MM.1S (cell line): ENCODE data around the gene TRIM68.

ENCODE experiments used
- DNase-seq: peaks from one replicate; pipeline ENCODE4 v3.0.0-alpha.2; 2015
- H2AFZ ChIP-seq: fragments of 300-600 bp; sonication (generic); 2 replicates; pipeline ENCODE4 v1.6.0; 2016; ENCODE audit warnings: antibody characterized with exemption, low read length
- H3F3A ChIP-seq: fragments of 300-600 bp; sonication (generic); 2 replicates; pipeline ENCODE4 v1.6.1; 2016; ENCODE audit warnings: mild to moderate bottlenecking, antibody characterized with exemption, low read length, moderate library complexity, mixed read lengths; ENCODE audit not compliant: insufficient read depth
- H3K27ac ChIP-seq: fragments of 300-600 bp; sonication (generic); 2 replicates; pipeline ENCODE4 v1.5.1; 2016; ENCODE audit warnings: mild to moderate bottlenecking, low read length
- H3K27me3 ChIP-seq: fragments of 300-600 bp; sonication (generic); replicated peaks from 2 replicates; pipeline ENCODE4 v1.6.0; 2016; ENCODE audit warnings: low read length; ENCODE audit not compliant: insufficient read depth
- H3K36me3 ChIP-seq: fragments of 300-600 bp; sonication (generic); replicated peaks from 2 replicates; pipeline ENCODE4 v1.6.1; 2016; ENCODE audit warnings: mild to moderate bottlenecking, low read length, mixed read lengths; ENCODE audit not compliant: insufficient read depth
- H3K4me1 ChIP-seq: fragments of 300-600 bp; sonication (generic); 2 replicates; pipeline ENCODE4 v1.6.1; 2016; ENCODE audit warnings: low read length, mixed read lengths
- H3K4me2 ChIP-seq: fragments of 300-600 bp; sonication (generic); 2 replicates; pipeline ENCODE4 v1.6.0; 2016; ENCODE audit warnings: low read depth, low read length
- H3K4me3 ChIP-seq: fragments of 300-600 bp; sonication (generic); 2 replicates; pipeline ENCODE4 v1.5.1; 2016; ENCODE audit warnings: low read length, mixed read lengths
- H3K79me2 ChIP-seq: fragments of 300-600 bp; sonication (generic); 2 replicates; pipeline ENCODE4 v1.6.1; 2016; ENCODE audit warnings: mixed run types, low read length, mixed read lengths
- H3K9ac ChIP-seq: fragments of 300-600 bp; sonication (generic); 2 replicates; pipeline ENCODE4 v1.6.1; 2016; ENCODE audit warnings: low read length, mixed read lengths
- H3K9me2 ChIP-seq: fragments of 300-600 bp; sonication (generic); replicated peaks from 2 replicates; pipeline ENCODE4 v1.6.1; 2016; ENCODE audit warnings: mild to moderate bottlenecking, low read length, mixed read lengths; ENCODE audit not compliant: insufficient read depth
- H3K9me3 ChIP-seq: fragments of 300-600 bp; sonication (generic); replicated peaks from 2 replicates; pipeline ENCODE4 v1.6.1; 2016; ENCODE audit warnings: mild to moderate bottlenecking, low read length, mixed read lengths; ENCODE audit not compliant: insufficient read depth
- H4K20me1 ChIP-seq: fragments of 300-600 bp; sonication (generic); 2 replicates; pipeline ENCODE4 v1.6.1; 2016; ENCODE audit warnings: mild to moderate bottlenecking, low read length, moderate library complexity, mixed read lengths; ENCODE audit not compliant: insufficient read depth
- CTCF ChIP-seq: fragments of 300-600 bp; sonication (generic); IDR thresholded peaks from 2 replicates; pipeline ENCODE4 v1.5.1; 2016; ENCODE audit warnings: antibody characterized with exemption, low read length, mixed read lengths
- EZH2 ChIP-seq: fragments of 300-600 bp; sonication (generic); optimal IDR thresholded peaks from 2 replicates; pipeline ENCODE3; 2017; ENCODE audit warnings: low read depth, mild to moderate bottlenecking, antibody characterized with exemption, low read length, mixed read lengths
- EZH2phosphoT487 ChIP-seq: fragments of 300-600 bp; sonication (generic); IDR thresholded peaks from 2 replicates; pipeline ENCODE4 v1.6.1; 2018; ENCODE audit warnings: antibody characterized with exemption, low read length

Gene TRIM68

GRCh38 chr11:4589017-4589416 is 19.0 kb downstream of the TRIM68 start:
- Histone ChIP-seq H3K9ac (no peak overlapping the region), H3K9me3 (no peaks in the 10 kb centered on the region), H3K4me2 (no peak overlapping the region), H3K27me3 (no peaks in the 10 kb centered on the region), H3F3A (no peaks in the 10 kb centered on the region), H3K4me3 (no peak overlapping the region), H3K9me2 (no peaks in the 10 kb centered on the region), H2AFZ (no peak overlapping the region), H4K20me1 (no peaks in the 10 kb centered on the region), H3K79me2 (no peaks in the 10 kb centered on the region), H3K36me3 (no peaks in the 10 kb centered on the region), H3K27ac (no peak overlapping the region), H3K4me1 (no peaks in the 10 kb centered on the region)
- DNase-seq, result no peak
- TF ChIP-seq CTCF, result no peak
- TF ChIP-seq EZH2phosphoT487, result no peak

GRCh38 chr11:4581443-4581842 is 26.6 kb downstream of the TRIM68 start, which contains the start of gene OR52I2:
TSS of gene OR52I2 (plus strand) at chr11:4581743.
- Histone ChIP-seq H3K4me3 (no peak within 1 kb of the TSS), H2AFZ (no peak within 1 kb of the TSS), H4K20me1 (no peaks in the 10 kb centered on the region), H3K27me3 (no peaks in the 10 kb centered on the region), H3K36me3 (no peaks in the 10 kb centered on the region), H3K4me2 (no peak within 1 kb of the TSS), H3K27ac (no peak within 1 kb of the TSS), H3K9me3 (no peaks in the 10 kb centered on the region), H3F3A (no peaks in the 10 kb centered on the region), H3K9ac (no peak within 1 kb of the TSS), H3K79me2 (no peaks in the 10 kb centered on the region), H3K4me1 (no peaks in the 10 kb centered on the region), H3K9me2 (no peaks in the 10 kb centered on the region)
- TF ChIP-seq EZH2phosphoT487 (no peak), EZH2 (no peak), CTCF (no peak)
- no peak for DNase-seq

GRCh38 chr11:4580124-4580523 is 27.9 kb downstream of the TRIM68 start:
- H3K27ac ChIP-seq, result no peak overlapping the region
- H3K36me3 ChIP-seq, result no peaks in the 10 kb centered on the region
- no peak overlapping the region for H3K4me3 ChIP-seq
- H3K4me1 ChIP-seq, result no peaks in the 10 kb centered on the region
- no peak for DNase-seq
- H2AFZ ChIP-seq, result no peak overlapping the region
- no peak overlapping the region for H3K9ac ChIP-seq
- H3K79me2 ChIP-seq, result no peaks in the 10 kb centered on the region
- no peak overlapping the region for H3K4me2 ChIP-seq
- no peaks in the 10 kb centered on the region for H3F3A ChIP-seq
- H3K9me3 ChIP-seq, result no peaks in the 10 kb centered on the region
- TF ChIP-seq EZH2phosphoT487 (no peak), CTCF (no peak), EZH2 (no peak)
- H3K9me2 ChIP-seq, result no peaks in the 10 kb centered on the region
- no peaks in the 10 kb centered on the region for H3K27me3 ChIP-seq
- H4K20me1 ChIP-seq, result no peaks in the 10 kb centered on the region

- H3K79me2 ChIP-seq, result no peaks in the 10 kb centered on the region
- no peak overlapping the region for H3K4me2 ChIP-seq
- H3K9me2 ChIP-seq, result no peaks in the 10 kb centered on the region
- H3K27me3 ChIP-seq, result no peaks in the 10 kb centered on the region
- H4K20me1 ChIP-seq, result no peaks in the 10 kb centered on the region
- no peaks in the 10 kb centered on the region for H3K4me1 ChIP-seq
- DNase-seq, result no peak
- no peak overlapping the region for H3K27ac ChIP-seq
- H2AFZ ChIP-seq, result no peak overlapping the region
- H3K36me3 ChIP-seq, result no peaks in the 10 kb centered on the region
- H3F3A ChIP-seq, result no peaks in the 10 kb centered on the region
- TF ChIP-seq EZH2phosphoT487, result no peak
- TF ChIP-seq EZH2, result no peak
- TF ChIP-seq CTCF, result no peak
- H3K4me3 ChIP-seq, result no peak overlapping the region
- H3K9me3 ChIP-seq, result no peaks in the 10 kb centered on the region
- H3K9ac ChIP-seq, result no peak overlapping the region
Measured at GRCh38 chr11:4578624-4579023, 29.4 kb downstream of the TRIM68 start.
